Medulla oblongata (tissue), 1 donor: ENCODE measurements around the gene BMP10.

ENCODE experiments used
- DNase-seq: peaks from one replicate; pipeline ENCODE4 v3.0.0-alpha.2; 2015; ENCODE audit errors: extremely low spot score

The BMP10 gene

GRCh38 chr2:68853035-68853434 is 18.2 kb downstream of the BMP10 start:
- no peak for DNase-seq

GRCh38 chr2:68850524-68850923 is 20.7 kb downstream of the BMP10 start:
- DNase-seq, result no peak

- no peak for DNase-seq
These were observed 21.6 kb downstream of the BMP10 start for GRCh38 chr2:68849579-68850030.

- DNase-seq, result no peak
These were observed 23.4 kb downstream of the BMP10 start for GRCh38 chr2:68847751-68848150.

GRCh38 chr2:68846091-68846490 is 25.1 kb downstream of the BMP10 start:
- no peak for DNase-seq

GRCh38 chr2:68845043-68845442 is 26.2 kb downstream of the BMP10 start:
- DNase-seq, result no peak

- DNase-seq, result no peak
These were observed 31.9 kb downstream of the BMP10 start for GRCh38 chr2:68839260-68839833.

GRCh38 chr2:68838641-68839040 is 32.6 kb downstream of the BMP10 start:
- no peak for DNase-seq

GRCh38 chr2:68837861-68838341 is 33.3 kb downstream of the BMP10 start:
- DNase-seq, result no peak

- DNase-seq, result peak; percentile 71
These were observed 33.9 kb downstream of the BMP10 start for GRCh38 chr2:68837164-68837860.

GRCh38 chr2:68835621-68836020 is 35.6 kb downstream of the BMP10 start:
- DNase-seq, result peak; percentile 38

- peak; percentile 56 for DNase-seq
These were observed 36.3 kb downstream of the BMP10 start for GRCh38 chr2:68834737-68835376.

- DNase-seq, result no peak
These were observed 38.0 kb downstream of the BMP10 start for GRCh38 chr2:68833162-68833561.

- DNase-seq, result peak; percentile 83
These were observed 38.8 kb downstream of the BMP10 start for GRCh38 chr2:68832233-68832869.

- DNase-seq, result no peak
These were observed 39.4 kb downstream of the BMP10 start for GRCh38 chr2:68831686-68832232.

GRCh38 chr2:68829749-68830148 is 41.4 kb downstream of the BMP10 start:
- no peak for DNase-seq

- DNase-seq, result peak; percentile 96
These were observed 42.1 kb downstream of the BMP10 start for GRCh38 chr2:68828887-68829708.

GRCh38 chr2:68827666-68828065 is 43.5 kb downstream of the BMP10 start:
- no peak for DNase-seq

GRCh38 chr2:68825866-68826265 is 45.3 kb downstream of the BMP10 start:
- no peak for DNase-seq

- no peak for DNase-seq
These were observed 46.4 kb downstream of the BMP10 start for GRCh38 chr2:68824831-68825230.

- no peak for DNase-seq
These were observed 48.9 kb downstream of the BMP10 start for GRCh38 chr2:68822207-68822872.
